HG03066 (cell line): ENCODE results near the gene SLC8A1.

Source experiments
- ATAC-seq: cut with Tn5 transposase; IDR thresholded peaks from one replicate; pipeline ENCODE4 v1.9.1; 2021; ENCODE audit warnings: low read depth; ENCODE audit not compliant: unreplicated experiment

SLC8A1 gene

GRCh38 chr2:40255103-40255502 is 196.8 kb downstream of the SLC8A1 start:
- no peak for ATAC-seq

GRCh38 chr2:40254611-40255010 is 197.3 kb downstream of the SLC8A1 start:
- no peak for ATAC-seq

- no peak for ATAC-seq
Measured at GRCh38 chr2:40251137-40251536, 200.8 kb downstream of the SLC8A1 start.

- ATAC-seq, result no peak
Measured at GRCh38 chr2:40249577-40249976, 202.3 kb downstream of the SLC8A1 start.

GRCh38 chr2:40248294-40248693 is 203.6 kb downstream of the SLC8A1 start:
- no peak for ATAC-seq

GRCh38 chr2:40244675-40245074 is 207.2 kb downstream of the SLC8A1 start:
- ATAC-seq, result peak; percentile 66

GRCh38 chr2:40244251-40244650 is 207.6 kb downstream of the SLC8A1 start:
- no peak for ATAC-seq

GRCh38 chr2:40243581-40244187 is 208.2 kb downstream of the SLC8A1 start:
- ATAC-seq, result no peak

- no peak for ATAC-seq
Measured at GRCh38 chr2:40242315-40242714, 209.6 kb downstream of the SLC8A1 start.

GRCh38 chr2:40240070-40240469 is 211.8 kb downstream of the SLC8A1 start:
- no peak for ATAC-seq

- no peak for ATAC-seq
Measured at GRCh38 chr2:40230707-40231432, 221.0 kb downstream of the SLC8A1 start.

GRCh38 chr2:40230186-40230585 is 221.7 kb downstream of the SLC8A1 start:
- no peak for ATAC-seq

- ATAC-seq, result no peak
Measured at GRCh38 chr2:40228310-40228709, 223.6 kb downstream of the SLC8A1 start.

GRCh38 chr2:40227210-40227609 is 224.7 kb downstream of the SLC8A1 start:
- no peak for ATAC-seq

- no peak for ATAC-seq
Measured at GRCh38 chr2:40226637-40227036, 225.3 kb downstream of the SLC8A1 start.

GRCh38 chr2:40225670-40226210 is 226.2 kb downstream of the SLC8A1 start:
- no peak for ATAC-seq

- ATAC-seq, result no peak
Measured at GRCh38 chr2:40224318-40224717, 227.6 kb downstream of the SLC8A1 start.

- no peak for ATAC-seq
Measured at GRCh38 chr2:40220177-40220925, 231.5 kb downstream of the SLC8A1 start.

- no peak for ATAC-seq
Measured at GRCh38 chr2:40219141-40219540, 232.7 kb downstream of the SLC8A1 start.

GRCh38 chr2:40218679-40219078 is 233.2 kb downstream of the SLC8A1 start:
- ATAC-seq, result no peak

- no peak for ATAC-seq
Measured at GRCh38 chr2:40213619-40214018, 238.3 kb downstream of the SLC8A1 start.
